HCT116 (cell line): ENCODE results near the gene GJB1. TPM values are rescaled to one million over a fixed set of nuclear protein-coding genes. Genes with fewer than 3 reads are reported as not detected.

Experiments used
- ATAC-seq: fragments of 200-7000 bp; cut with Tn5 transposase; 2 replicates; pipeline ENCODE4 v1.9.1; 2020; ENCODE audit warnings: mild to moderate bottlenecking, moderate library complexity
- BruUV-seq: library from RNA; stranded (reverse); fragments of 400-500 nt; replicated peaks from 2 replicates; lab custom pipeline; 2021; lab: Mats Ljungman, UMichigan
- CTCF ChIA-PET: fragments of 300-600 bp; sonication (Branson Sonifier 250); formaldehyde crosslinking; loops from one replicate; lab custom pipeline; 2021; ENCODE audit warnings: antibody characterized with exemption; lab: Charles Lee
- POLR2A ChIA-PET: fragments of 300-600, 350-600 bp; sonication (Branson Sonifier 250); formaldehyde crosslinking; loops from one replicate; lab custom pipeline; 2021; ENCODE audit warnings: antibody characterized with exemption; lab: Charles Lee
- RAD21 ChIA-PET, 2 experiments: fragments of 300-600 bp; sonication (Branson Sonifier 250); formaldehyde crosslinking; loops; one replicate each; lab custom pipeline; 2023; ENCODE audit warnings: low total read pairs in 2 of 2; ENCODE audit not compliant: uncharacterized antibody in 2 of 2, unreplicated experiment in 2 of 2, low non-redundant PET in 1 of 2; lab: Charles Lee
- DNase-seq: peaks from one replicate; pipeline ENCODE4 v3.0.0-alpha.2; 2010; ENCODE audit warnings: low read depth, low spot score
- H2AFZ ChIP-seq: fragments of 200-600 bp; shearing (Covaris generic), sonication (generic); 2 replicates; pipeline ENCODE4 v1.6.1; 2017; ENCODE audit warnings: low read depth, mixed run types, mixed read lengths, antibody characterized with exemption, low read length; ENCODE audit not compliant: poor library complexity, severe bottlenecking
- H3K27ac ChIP-seq: 2 replicates; pipeline ENCODE4 v1.5.1; 2012; ENCODE audit warnings: low read depth, low read length
- H3K27me3 ChIP-seq: fragments of 200-600 bp; sonication (generic); 2 replicates; pipeline ENCODE4 v1.6.1; 2016; ENCODE audit warnings: mixed run types, low read length, mixed read lengths; ENCODE audit not compliant: insufficient read depth
- H3K36me3 ChIP-seq, 2 experiments: fragments of 200-500 bp in 1 of 2; fragments of 200-600 bp in 1 of 2; sonication (Bioruptor generic) in 1 of 2; sonication (generic) in 1 of 2; 2 replicates each; pipeline versions ENCODE4 v1.5.1 to v1.6.1; 2014 to 2016; ENCODE audit warnings: low read length in 2 of 2, inconsistent platforms in 1 of 2, mixed read lengths in 1 of 2, mixed run types in 1 of 2; ENCODE audit not compliant: insufficient read depth in 2 of 2, control insufficient read depth in 1 of 2
- H3K4me1 ChIP-seq, 2 experiments: fragments of 200-600 bp in 1 of 2; sonication (generic) in 1 of 2; 2 replicates each; pipeline versions ENCODE4 v1.5.1 to v1.6.1; 2012 to 2017; ENCODE audit warnings: low read length in 2 of 2, inconsistent platforms in 1 of 2, mild to moderate bottlenecking in 1 of 2, mixed read lengths in 1 of 2, mixed run types in 1 of 2, moderate library complexity in 1 of 2; ENCODE audit not compliant: insufficient read depth in 2 of 2, control insufficient read depth in 1 of 2
- H3K4me2 ChIP-seq: fragments of 200-600 bp; sonication (generic); 2 replicates; pipeline ENCODE4 v1.6.1; 2017; ENCODE audit warnings: mixed run types, low read length, mixed read lengths
- H3K4me3 ChIP-seq, 2 experiments: fragments of 200-600 bp in 1 of 2; sonication (generic) in 1 of 2; replicated peaks in 1 of 2; 2 replicates each; pipeline ENCODE4 v1.5.1; 2011 to 2016; ENCODE audit warnings: low read length in 2 of 2, control low read depth in 1 of 2, low read depth in 1 of 2, mild to moderate bottlenecking in 1 of 2, mixed read lengths in 1 of 2, mixed run types in 1 of 2
- H3K79me2 ChIP-seq: fragments of 200-600 bp; sonication (generic); 2 replicates; pipeline ENCODE4 v1.6.1; 2017; ENCODE audit warnings: mild to moderate bottlenecking, mixed run types, low read length, moderate library complexity, mixed read lengths; ENCODE audit not compliant: insufficient read depth
- H3K9ac ChIP-seq: fragments of 200-600 bp; sonication (generic); 2 replicates; pipeline ENCODE4 v1.6.1; 2016; ENCODE audit warnings: low read length, mixed read lengths
- H3K9me2 ChIP-seq: fragments of 200-600 bp; sonication (generic), shearing (Covaris generic); 2 replicates; pipeline ENCODE4 v1.6.1; 2017; ENCODE audit warnings: mixed run types, mild to moderate bottlenecking, moderate library complexity; ENCODE audit not compliant: insufficient read depth
- H3K9me3 ChIP-seq, 2 experiments: fragments of 200-500 bp in 1 of 2; fragments of 200-600 bp in 1 of 2; sonication (Bioruptor generic) in 1 of 2; sonication (generic) in 1 of 2; 2 replicates each; pipeline ENCODE4 v1.6.1; 2014 to 2017; ENCODE audit warnings: low read length in 2 of 2, mixed read lengths in 2 of 2, inconsistent platforms in 1 of 2, low read depth in 1 of 2, mild to moderate bottlenecking in 1 of 2, mixed run types in 1 of 2, moderate library complexity in 1 of 2; ENCODE audit not compliant: control insufficient read depth in 1 of 2, insufficient read depth in 1 of 2
- H4K20me1 ChIP-seq: fragments of 200-600 bp; sonication (generic), shearing (Covaris generic); 2 replicates; pipeline ENCODE4 v1.6.1; 2017; ENCODE audit warnings: mixed run types, mild to moderate bottlenecking, moderate library complexity; ENCODE audit not compliant: insufficient read depth
- CBX3 ChIP-seq: IDR thresholded peaks from 2 replicates; pipeline ENCODE4 v1.6.1; 2012; ENCODE audit warnings: low read depth
- CEBPB ChIP-seq: IDR thresholded peaks from 2 replicates; pipeline ENCODE4 v1.6.1; 2012; ENCODE audit warnings: low read depth
- CTCF ChIP-seq, 3 experiments: fragments of 200-600 bp in 1 of 3; sonication (generic) in 1 of 3; IDR thresholded peaks in 2 of 3; conservative IDR thresholded peaks in 1 of 3; 2 replicates each; pipeline ENCODE4 v1.5.1; 2012 to 2017; ENCODE audit warnings: low read depth in 2 of 3, low read length in 2 of 3, antibody characterized with exemption in 1 of 3, borderline replicate concordance in 1 of 3, control low read depth in 1 of 3, mild to moderate bottlenecking in 1 of 3, mixed read lengths in 1 of 3, mixed run types in 1 of 3, moderate library complexity in 1 of 3; ENCODE audit not compliant: insufficient read depth in 1 of 3
- ELF1 ChIP-seq: IDR thresholded peaks from 2 replicates; pipeline ENCODE4 v1.6.1; 2012; ENCODE audit warnings: low read depth, borderline replicate concordance
- EZH2 ChIP-seq: fragments of 200-600 bp; sonication (generic); IDR thresholded peaks from 2 replicates; pipeline ENCODE4 v1.6.1; 2017; ENCODE audit warnings: antibody characterized with exemption, mixed run types
- EZH2phosphoT487 ChIP-seq: fragments of 200-600 bp; IDR thresholded peaks from 2 replicates; pipeline ENCODE4 v1.6.1; 2018; ENCODE audit warnings: antibody characterized with exemption, borderline replicate concordance
- FOSL1 ChIP-seq: IDR thresholded peaks from 2 replicates; pipeline ENCODE4 v1.6.1; 2012; ENCODE audit warnings: low read depth
- JUND ChIP-seq: IDR thresholded peaks from 2 replicates; pipeline ENCODE4 v1.6.1; 2012
- POLR2A ChIP-seq: IDR thresholded peaks from 2 replicates; pipeline ENCODE4 v1.7.0; 2011; ENCODE audit warnings: borderline replicate concordance; ENCODE audit not compliant: insufficient read depth, insufficient read length; ENCODE audit errors: extremely low read depth
- POLR2AphosphoS5 ChIP-seq: IDR thresholded peaks from 2 replicates; pipeline ENCODE4 v1.6.1; 2011; ENCODE audit warnings: mild to moderate bottlenecking, low read depth, low read length, moderate library complexity
- RAD21 ChIP-seq: IDR thresholded peaks from 2 replicates; pipeline ENCODE4 v1.6.1; 2012; ENCODE audit warnings: low read depth, mild to moderate bottlenecking
- REST ChIP-seq: IDR thresholded peaks from 2 replicates; pipeline ENCODE4 v1.6.1; 2012; ENCODE audit warnings: low read depth
- SIN3A ChIP-seq: IDR thresholded peaks from 2 replicates; pipeline ENCODE4 v1.6.1; 2012; ENCODE audit warnings: low read depth
- SP1 ChIP-seq: IDR thresholded peaks from 2 replicates; pipeline ENCODE4 v1.6.1; 2012; ENCODE audit warnings: low read depth
- SRF ChIP-seq: IDR thresholded peaks from 2 replicates; pipeline ENCODE4 v1.6.1; 2012; ENCODE audit warnings: low read depth
- TCF7L2 ChIP-seq: IDR thresholded peaks from 2 replicates; pipeline ENCODE4 v1.7.0; 2011; ENCODE audit warnings: borderline replicate concordance, inconsistent platforms; ENCODE audit not compliant: insufficient read depth, insufficient read length; ENCODE audit errors: extremely low read depth
- YY1 ChIP-seq: IDR thresholded peaks from 2 replicates; pipeline ENCODE4 v1.6.1; 2011; ENCODE audit warnings: low read length, low read depth, moderate library complexity, mild to moderate bottlenecking; ENCODE audit not compliant: insufficient replicate concordance; ENCODE audit errors: extremely low read depth
- ZFX ChIP-seq: fragments of 450-650 bp; IDR thresholded peaks from 2 replicates; pipeline ENCODE4 v1.6.1; 2017
- ZNF274 ChIP-seq: fragments of 200-500 bp; sonication (Bioruptor generic); IDR thresholded peaks from 2 replicates; pipeline ENCODE4 v1.6.1; 2014; ENCODE audit warnings: mild to moderate bottlenecking, low read depth, low read length, inconsistent platforms
- intact Hi-C: fragments of 100-400 bp; cut with micrococcal nuclease; formaldehyde crosslinking; loops from 2 replicates; pipeline ENCODE4 v1.10.0; 2022
- total RNA-seq: library from RNA; stranded (reverse); gene quantifications from one replicate; pipeline ENCODE4 v1.2.1, GENCODE V29; 2021; ENCODE audit not compliant: unreplicated experiment
- TF ChIP-seq, protein P1 (sequence below): IDR thresholded peaks from 2 replicates; pipeline ENCODE4 v1.6.1; 2011; ENCODE audit warnings: mild to moderate bottlenecking, low read length, moderate library complexity; ENCODE audit not compliant: insufficient replicate concordance; ENCODE audit errors: extremely low read depth
- TF ChIP-seq, protein P2 (sequence below): IDR thresholded peaks from 2 replicates; pipeline ENCODE4 v1.6.1; 2012

Gene GJB1
- total RNA-seq, 1 experiment from 2014 or later: not detected

GRCh38 chrX:71256051-71256450 lies 33.0 kb downstream of the GJB1 start (continued):
- TF ChIP-seq CBX3: no peak
- no peak for TF ChIP-seq ELF1
- TF ChIP-seq ZNF274: no peak
- TF ChIP-seq REST: no peak
- TF ChIP-seq SIN3A: no peak
- no peak for TF ChIP-seq SRF
- TF ChIP-seq CEBPB: no peak
- no peak for TF ChIP-seq POLR2AphosphoS5
- no peak for TF ChIP-seq POLR2A
- no peak for TF ChIP-seq SP1
- TF ChIP-seq EZH2: no peak

DNA sequence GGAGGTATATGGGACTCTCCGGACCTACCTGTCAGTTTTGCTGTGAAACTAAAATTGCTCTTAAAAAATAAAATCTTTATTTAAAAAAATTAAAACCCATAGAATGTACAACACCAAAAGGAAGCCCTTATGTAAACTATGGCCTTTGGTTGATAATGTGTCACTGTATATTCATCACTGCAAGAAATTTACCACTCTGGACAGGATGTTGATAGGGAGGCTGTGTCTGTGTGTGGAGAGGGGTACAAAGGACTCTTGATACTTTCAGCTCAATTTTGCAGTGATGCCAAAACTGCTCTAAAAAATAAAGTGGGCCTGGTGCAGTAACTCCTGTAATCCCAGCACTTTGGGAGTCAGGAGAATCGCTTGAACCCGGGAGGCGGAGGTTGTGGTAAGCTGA lies 33.8 kb downstream of the GJB1 start:
- ChIA-PET RAD21 (no interaction called here), CTCF (no interaction called here), POLR2A (no interaction called here)
- Histone ChIP-seq H3K27ac (no peak overlapping the region), H3K36me3 (no peaks in the 10 kb centered on the region), H3K9ac (no peak overlapping the region), H3K4me2 (no peak overlapping the region), H3K79me2 (no peaks in the 10 kb centered on the region), H3K27me3 (no peaks in the 10 kb centered on the region), H2AFZ (no peak overlapping the region), H3K4me3 (no peak overlapping the region), H3K9me2 (no peaks in the 10 kb centered on the region), H4K20me1 (no peaks in the 10 kb centered on the region), H3K9me3 (no peaks in the 10 kb centered on the region), H3K4me1 (peaks cover 13 to 19% of the 10 kb centered on the region in 2 experiments)
- no peak for DNase-seq
- intact Hi-C loops: no loop called here
- no TSS peak for BruUV-seq
- ATAC-seq: no peak
- no peak for TF ChIP-seq RAD21
- no peak for TF ChIP-seq JUND
- no peak for TF ChIP-seq SRF
- TF ChIP-seq CEBPB: no peak
- no peak for TF ChIP-seq CTCF (IDR thresholded peaks at IDR 0.05 in 2 of 3, conservative IDR thresholded peaks at IDR 0.05 in 1 of 3; ENCODE audit: borderline replicate concordance in 1 of 3, insufficient read depth in 1 of 3, low read depth in 2 of 3, low read length in 2 of 3)
- no peak for TF ChIP-seq FOSL1
- no peak for TF ChIP-seq ZFX
- no peak for TF ChIP-seq YY1
- TF ChIP-seq TCF7L2: no peak
- TF ChIP-seq POLR2AphosphoS5: no peak
- TF ChIP-seq ZNF274: no peak
- TF ChIP-seq, protein P1, sequence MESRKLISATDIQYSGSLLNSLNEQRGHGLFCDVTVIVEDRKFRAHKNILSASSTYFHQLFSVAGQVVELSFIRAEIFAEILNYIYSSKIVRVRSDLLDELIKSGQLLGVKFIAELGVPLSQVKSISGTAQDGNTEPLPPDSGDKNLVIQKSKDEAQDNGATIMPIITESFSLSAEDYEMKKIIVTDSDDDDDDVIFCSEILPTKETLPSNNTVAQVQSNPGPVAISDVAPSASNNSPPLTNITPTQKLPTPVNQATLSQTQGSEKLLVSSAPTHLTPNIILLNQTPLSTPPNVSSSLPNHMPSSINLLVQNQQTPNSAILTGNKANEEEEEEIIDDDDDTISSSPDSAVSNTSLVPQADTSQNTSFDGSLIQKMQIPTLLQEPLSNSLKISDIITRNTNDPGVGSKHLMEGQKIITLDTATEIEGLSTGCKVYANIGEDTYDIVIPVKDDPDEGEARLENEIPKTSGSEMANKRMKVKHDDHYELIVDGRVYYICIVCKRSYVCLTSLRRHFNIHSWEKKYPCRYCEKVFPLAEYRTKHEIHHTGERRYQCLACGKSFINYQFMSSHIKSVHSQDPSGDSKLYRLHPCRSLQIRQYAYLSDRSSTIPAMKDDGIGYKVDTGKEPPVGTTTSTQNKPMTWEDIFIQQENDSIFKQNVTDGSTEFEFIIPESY: no peak
- TF ChIP-seq EZH2phosphoT487: no peak
- TF ChIP-seq CBX3: no peak
- TF ChIP-seq, protein P2, sequence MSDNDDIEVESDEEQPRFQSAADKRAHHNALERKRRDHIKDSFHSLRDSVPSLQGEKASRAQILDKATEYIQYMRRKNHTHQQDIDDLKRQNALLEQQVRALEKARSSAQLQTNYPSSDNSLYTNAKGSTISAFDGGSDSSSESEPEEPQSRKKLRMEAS: no peak
